Endothelial cell of hepatic sinusoid (primary cell): ENCODE measurements around the gene FKBP8.

Source experiments
- in situ Hi-C: cut with HindIII; loops from 2 replicates; pipeline ENCODE4 v1.10.0; 2017; ENCODE audit warnings: low sequenced_read_pairs

The FKBP8 gene

GRCh38 chr19:18562086-18562485, 18.7 kb upstream of the FKBP8 start:
- in situ Hi-C loops: no loop called here

- in situ Hi-C loops: no loop called here
Measured at GRCh38 chr19:18559685-18560084, 16.3 kb upstream of the FKBP8 start.

- in situ Hi-C loops: no loop called here
Measured at GRCh38 chr19:18558604-18559003, 15.2 kb upstream of the FKBP8 start.

GRCh38 chr19:18558202-18558555, 14.8 kb upstream of the FKBP8 start:
- in situ Hi-C loops: no loop called here

GRCh38 chr19:18557411-18558201, 14.2 kb upstream of the FKBP8 start, which contains the start of gene KXD1:
Gene KXD1 (plus strand): TSS chr19:18557870. CDS start chr19:18562057, 4,187 bp downstream.
- in situ Hi-C loops: no loop called here

- in situ Hi-C loops: no loop called here
Measured at GRCh38 chr19:18551631-18552030, 8.3 kb upstream of the FKBP8 start.

DNA sequence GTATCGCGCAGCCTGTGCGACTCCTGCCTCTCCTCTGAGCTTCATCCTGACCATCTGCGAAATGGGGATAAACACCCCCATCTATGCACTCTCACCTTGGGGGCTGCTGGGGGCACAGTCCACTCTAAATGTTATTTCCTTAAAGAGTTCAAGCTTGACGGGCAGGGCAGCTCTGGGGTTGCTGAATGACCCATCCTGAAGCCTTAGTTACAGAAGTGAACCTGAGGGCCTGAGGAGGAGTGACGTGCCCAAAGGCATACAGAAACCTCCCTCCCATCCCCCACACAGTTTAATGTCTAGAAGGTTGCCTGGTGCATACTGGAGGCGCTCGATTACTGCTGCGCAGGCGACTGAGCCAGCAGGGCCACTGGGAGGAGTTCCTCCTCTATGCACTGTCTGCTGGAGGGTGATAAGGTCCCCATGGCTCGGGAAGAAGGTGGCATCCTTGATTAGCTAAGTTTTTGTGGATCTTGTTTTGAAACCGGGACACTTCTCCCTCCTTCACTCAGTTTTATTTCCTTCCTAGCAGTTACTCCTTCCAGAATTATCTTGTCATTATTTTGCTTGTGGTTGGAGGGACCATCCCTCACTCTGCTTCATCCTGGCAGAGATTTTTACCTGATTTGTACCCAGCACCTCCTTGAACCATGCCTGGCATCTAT, 572 bp upstream of the FKBP8 start:
- in situ Hi-C loops: loop anchor here (5.0 kb wide), 1 partner anchor 57 kb away; no protein-coding TSS in a partner anchor

DNA sequence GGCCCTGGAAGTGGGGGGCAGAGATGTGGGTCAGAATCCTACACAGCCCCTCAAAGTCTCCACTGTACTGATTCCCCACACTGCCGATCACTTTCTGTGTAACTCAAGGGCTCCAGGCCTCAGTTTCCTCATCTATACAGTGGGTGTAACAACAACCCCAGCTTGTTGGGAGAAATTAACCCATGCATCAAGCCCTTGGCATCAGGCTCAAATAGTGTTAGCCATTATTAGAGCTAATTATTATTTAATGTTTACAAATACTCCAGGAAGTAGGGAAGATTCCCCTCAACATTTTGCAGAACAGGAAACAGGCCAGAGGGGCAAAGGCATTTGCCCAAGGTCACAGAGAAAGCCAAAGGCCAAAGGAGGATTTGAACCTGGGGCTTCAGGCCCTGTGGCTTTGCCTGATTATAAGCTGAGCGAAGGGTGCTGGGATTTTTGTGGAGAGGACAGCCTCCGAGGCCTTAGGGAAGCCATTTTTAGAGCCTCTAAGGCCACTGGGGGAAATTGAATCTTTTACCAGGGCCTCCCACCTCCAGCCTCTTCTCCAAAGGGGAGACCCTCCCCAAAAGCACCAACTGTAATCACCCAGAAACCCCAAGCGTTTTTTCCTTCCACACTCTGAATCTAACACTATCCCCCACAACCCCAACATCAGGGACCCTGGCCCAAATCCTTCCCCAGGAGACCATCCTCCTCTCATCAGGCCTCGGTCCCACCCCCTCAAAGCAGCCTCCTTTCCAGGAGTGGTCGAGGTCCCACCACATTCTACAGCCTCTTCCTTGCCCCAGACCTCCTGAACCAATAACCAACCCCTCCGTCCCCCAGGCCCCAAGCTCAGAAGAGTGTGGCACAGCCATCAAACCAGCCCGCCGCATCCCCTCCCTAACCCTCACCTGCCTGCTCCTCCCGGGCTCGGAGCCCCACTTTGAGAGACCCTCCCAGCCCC, 1.1 kb downstream of the FKBP8 start:
- in situ Hi-C loops: loop anchor here (5.0 kb wide), 1 partner anchor 55 kb away; no protein-coding TSS in a partner anchor

- in situ Hi-C loops: loop anchor here (5.0 kb wide), 1 partner anchor 54 kb away; no protein-coding TSS in a partner anchor
Measured at GRCh38 chr19:18541258-18541991, 1.9 kb downstream of the FKBP8 start.

DNA sequence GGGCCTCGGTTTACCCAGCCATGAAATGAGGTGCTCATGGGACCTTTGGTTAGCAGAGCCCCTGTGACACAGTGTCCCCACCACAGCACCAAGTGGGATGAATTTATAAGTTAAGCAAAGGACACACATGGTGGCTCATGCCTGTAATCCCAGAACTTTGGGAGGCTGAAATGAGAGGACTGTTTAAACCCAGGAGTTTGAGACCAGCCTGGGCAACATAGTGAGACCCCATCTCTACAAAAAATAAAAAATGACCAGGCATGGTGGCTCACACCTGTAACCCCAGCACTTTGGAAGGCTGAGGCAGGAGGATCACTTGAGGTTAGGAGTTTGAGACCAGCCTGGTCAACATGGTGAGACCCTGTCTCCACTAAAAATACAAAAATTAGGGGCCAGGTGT, 3.2 kb downstream of the FKBP8 start:
- in situ Hi-C loops: loop anchor here (5.0 kb wide), 1 partner anchor 53 kb away; no protein-coding TSS in a partner anchor

DNA sequence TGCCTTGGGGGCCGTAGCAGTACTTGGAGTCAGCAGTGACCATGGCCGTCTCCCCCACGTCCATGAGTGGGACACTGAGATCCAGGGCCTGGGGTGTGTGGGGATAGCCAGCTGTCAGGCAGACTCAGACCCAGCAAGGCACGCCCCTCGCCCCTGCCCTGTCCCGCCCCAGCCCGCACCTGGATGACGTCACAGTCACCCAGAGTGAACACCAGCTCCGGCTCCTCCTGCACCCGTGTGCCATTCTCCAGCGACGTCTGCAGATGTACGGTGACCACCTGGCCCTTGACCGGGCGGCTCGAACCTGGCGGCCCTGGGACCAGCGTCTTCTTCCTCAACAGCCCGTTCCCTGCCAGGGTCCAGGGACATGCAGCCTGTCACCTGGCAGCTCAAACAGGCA, 4.0 kb downstream of the FKBP8 start:
- in situ Hi-C loops: no loop called here

GRCh38 chr19:18538115-18538514, 5.3 kb downstream of the FKBP8 start:
- in situ Hi-C loops: no loop called here

DNA sequence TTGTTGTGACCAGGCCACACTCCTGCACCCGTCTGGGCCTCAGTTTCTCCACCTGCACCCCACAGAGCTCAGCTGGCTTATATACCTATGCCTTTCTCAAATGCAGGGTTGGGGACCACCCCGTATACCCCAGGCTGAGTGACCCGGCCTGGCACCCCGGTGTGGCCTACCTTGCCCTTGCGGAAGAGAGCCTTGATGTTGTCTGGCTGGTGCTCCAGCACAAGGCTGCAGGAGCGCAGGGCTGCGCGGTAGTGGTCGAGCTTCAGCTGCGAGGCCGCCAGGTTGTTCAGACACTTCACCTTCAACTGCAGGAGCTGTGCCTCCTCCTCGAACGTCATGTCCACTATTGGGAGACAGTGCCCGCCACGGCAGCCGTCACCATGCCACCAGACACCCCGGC, 5.9 kb downstream of the FKBP8 start:
- in situ Hi-C loops: no loop called here

GRCh38 chr19:18536475-18536874, 6.9 kb downstream of the FKBP8 start:
- in situ Hi-C loops: no loop called here

DNA sequence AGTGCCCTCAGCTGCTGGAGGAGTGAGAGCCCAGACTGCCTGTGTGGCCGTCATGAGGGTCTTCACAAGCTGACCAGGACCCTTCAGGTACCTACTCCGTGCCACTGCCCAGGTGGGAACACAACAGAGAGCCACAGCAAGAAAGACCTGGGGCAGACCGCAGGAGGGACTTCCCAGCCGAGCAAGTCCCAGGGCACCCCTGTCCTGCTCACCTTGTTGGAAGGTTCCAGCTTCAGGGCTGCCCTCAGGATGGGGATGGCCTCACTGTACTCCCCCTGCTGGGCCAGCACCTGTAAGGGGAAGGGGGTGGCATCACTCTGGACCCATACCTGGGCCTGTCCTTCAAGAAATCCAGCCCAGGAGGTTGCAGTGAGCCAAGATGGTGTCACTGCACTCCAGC, 10.3 kb downstream of the FKBP8 start:
- in situ Hi-C loops: no loop called here

DNA sequence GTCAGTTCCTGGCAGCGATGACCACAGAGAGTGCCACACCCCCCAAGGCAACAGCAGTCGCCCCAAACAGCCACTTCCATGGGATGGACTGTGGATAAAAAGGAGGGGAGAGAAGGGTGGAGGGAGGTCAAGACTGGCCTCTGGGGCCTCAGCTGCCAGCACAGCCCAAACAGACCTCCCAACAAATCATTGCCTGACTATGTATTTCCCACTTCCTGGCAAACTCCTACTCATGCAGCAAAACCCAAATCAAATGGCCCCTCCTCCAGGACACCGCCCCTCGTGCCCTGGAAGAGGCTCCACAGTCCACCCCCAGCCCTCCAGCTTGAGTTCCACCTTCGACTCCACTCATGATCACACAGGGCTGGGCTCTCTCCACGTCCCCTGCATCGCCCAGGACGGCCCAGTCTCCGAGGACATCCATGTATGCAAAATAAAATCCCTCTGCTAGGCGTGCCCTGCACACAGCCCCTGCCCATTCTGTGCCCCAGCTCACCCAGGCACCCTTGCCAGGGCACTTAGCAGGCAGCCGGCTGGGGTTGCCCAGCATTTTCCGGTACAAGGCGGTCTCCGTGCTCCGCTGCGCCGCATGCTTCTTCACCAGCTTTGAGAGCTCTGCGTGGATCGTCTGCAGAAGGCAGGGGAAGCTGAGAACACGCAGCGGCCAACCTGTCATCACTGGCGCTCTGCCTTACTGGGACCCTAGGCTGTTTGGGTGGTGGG, 11.0 kb downstream of the FKBP8 start:
- in situ Hi-C loops: no loop called here

DNA sequence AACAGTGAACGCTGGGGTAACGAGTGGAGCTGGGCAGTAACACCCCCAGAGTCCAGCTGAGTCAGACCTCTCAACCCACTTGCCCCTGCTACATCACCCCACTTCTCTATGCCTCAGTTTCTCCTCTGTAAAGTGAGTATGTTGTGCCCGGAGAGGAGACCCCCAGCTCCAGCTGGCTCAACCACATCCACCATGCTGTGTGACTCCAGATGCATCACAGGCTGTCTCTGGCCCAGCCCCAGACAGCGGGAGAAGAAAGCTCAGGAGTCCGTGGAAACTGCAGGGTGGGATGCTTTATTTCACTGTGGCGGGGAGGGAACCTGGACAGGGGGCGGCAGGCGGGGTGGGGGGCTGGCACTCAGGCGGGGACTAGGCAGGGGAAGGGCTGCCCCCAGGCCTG, 11.9 kb downstream of the FKBP8 start:
- in situ Hi-C loops: no loop called here

DNA sequence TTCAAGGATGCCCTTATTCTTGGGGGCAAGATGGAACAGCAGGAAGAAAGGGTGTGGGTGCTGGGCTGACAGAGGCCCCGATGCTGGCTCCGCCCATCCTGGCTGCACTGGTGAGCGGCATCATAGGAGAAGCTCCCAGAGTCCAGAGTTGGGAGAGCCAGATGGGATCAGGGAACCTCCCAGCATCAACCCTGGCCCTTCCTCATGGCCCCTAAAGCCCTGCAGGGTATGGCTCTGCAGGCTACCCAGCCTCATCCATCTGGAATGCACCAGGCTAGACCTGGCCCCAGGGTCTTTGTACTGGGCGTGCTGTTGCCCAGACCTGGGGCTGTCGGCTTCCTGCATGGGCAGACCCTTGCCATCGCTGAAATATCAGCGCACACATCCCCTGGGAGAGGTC, 13.6 kb downstream of the FKBP8 start:
- in situ Hi-C loops: loop anchor here (5.0 kb wide), 1 partner anchor 67 kb away; no protein-coding TSS in a partner anchor

- in situ Hi-C loops: loop anchor here (5.0 kb wide), 1 partner anchor 64 kb away; no protein-coding TSS in a partner anchor
Measured at GRCh38 chr19:18526316-18526715, 17.1 kb downstream of the FKBP8 start.

DNA sequence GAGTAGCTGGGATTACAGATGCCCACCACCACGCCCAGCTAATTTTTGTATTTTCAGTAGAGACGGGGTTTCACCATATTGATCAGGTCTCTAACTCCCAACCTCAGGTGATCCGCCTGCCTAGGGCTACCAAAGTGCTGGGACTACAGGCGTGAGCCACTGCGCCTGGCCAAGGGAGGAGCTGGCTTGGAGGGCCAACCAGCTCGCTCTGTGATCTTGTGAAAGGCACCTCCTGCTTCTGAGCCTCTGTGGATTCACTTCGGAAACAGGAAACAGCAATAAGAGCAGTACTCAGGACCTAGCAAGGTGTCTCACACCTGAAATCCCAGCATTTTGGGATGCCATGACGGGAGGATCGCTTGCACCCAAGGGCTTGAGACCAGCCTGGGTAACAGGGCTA, 19.5 kb downstream of the FKBP8 start:
- in situ Hi-C loops: no loop called here
